ENCODE results near the gene SIAE.

- no peak for TF ChIP-seq CTCF (IDR thresholded peaks at IDR 0.05)
- TF ChIP-seq EP300 (IDR thresholded peaks at IDR 0.05): no peak
- TF ChIP-seq POLR2A (IDR thresholded peaks at IDR 0.05): no peak
These were observed 30.9 kb downstream of the SIAE start for GRCh38 chr11:124642628-124643027.
